ENCODE measurements around the gene RAB29. TPM values are rescaled to one million over a fixed set of nuclear protein-coding genes. Genes with fewer than 3 reads are reported as not detected.
"Not testable (repeated sequence)": the region's sequence is repeated elsewhere in the genome, so short reads cannot be mapped to it uniquely, and the experiment has no call there.

Gene RAB29
- 121 TPM for polyA plus RNA-seq
- long read RNA-seq, donor 1, transcript RAB29-203 (5 exons, 1,157 nt) = major isoform, 23 of 48 reads
- long read RNA-seq, donor 1, partial matches to known transcripts = 19 of 48 reads
- long read RNA-seq, donor 1, other reads (novel, unspliced or antisense) = 0 of 48 reads
- long read RNA-seq, donor 2, transcript RAB29-203 (5 exons, 1,157 nt) = major isoform, 71 of 152 reads
- long read RNA-seq, donor 2, partial matches to known transcripts = 73 of 152 reads
- long read RNA-seq, donor 2, other reads (novel, unspliced or antisense) = 0 of 152 reads
- long read RNA-seq, donor 3 = 0 reads
- long read RNA-seq, donor 4, transcript RAB29-203 (5 exons, 1,157 nt) = major isoform, 6 of 7 reads
- long read RNA-seq, donor 4, partial matches to known transcripts = 0 of 7 reads
- long read RNA-seq, donor 4, other reads (novel, unspliced or antisense) = 0 of 7 reads
- long read RNA-seq, donor 5, transcript RAB29-203 (5 exons, 1,157 nt) = major isoform, 10 of 23 reads
- long read RNA-seq, donor 5, partial matches to known transcripts = 9 of 23 reads
- long read RNA-seq, donor 5, other reads (novel, unspliced or antisense) = 0 of 23 reads
- long read RNA-seq, donor 6, transcript RAB29-203 (5 exons, 1,157 nt) = major isoform, 49 of 67 reads
- long read RNA-seq, donor 6, partial matches to known transcripts = 15 of 67 reads
- long read RNA-seq, donor 6, other reads (novel, unspliced or antisense) = 0 of 67 reads
- long read RNA-seq, donor 7, partial matches to known transcripts = 0 of 4 reads
- long read RNA-seq, donor 7, other reads (novel, unspliced or antisense) = 0 of 4 reads
- long read RNA-seq, donor 8, transcript RAB29-201 (6 exons, 1,723 nt) = minor isoform, 9 of 114 reads
- long read RNA-seq, donor 8, transcript RAB29-203 (5 exons, 1,157 nt) = major isoform, 54 of 114 reads
- long read RNA-seq, donor 8, partial matches to known transcripts = 46 of 114 reads
- long read RNA-seq, donor 8, other reads (novel, unspliced or antisense) = 0 of 114 reads
- long read RNA-seq, donor 9, transcript RAB29-203 (5 exons, 1,157 nt) = major isoform, 33 of 163 reads
- long read RNA-seq, donor 9, partial matches to known transcripts = 129 of 163 reads
- long read RNA-seq, donor 9, other reads (novel, unspliced or antisense) = 0 of 163 reads
- long read RNA-seq, donor 10, transcript RAB29-203 (5 exons, 1,157 nt) = major isoform, 32 of 65 reads
- long read RNA-seq, donor 10, partial matches to known transcripts = 27 of 65 reads
- long read RNA-seq, donor 10, other reads (novel, unspliced or antisense) = 0 of 65 reads
- long read RNA-seq, donor 11, transcript RAB29-203 (5 exons, 1,157 nt) = major isoform, 29 of 39 reads
- long read RNA-seq, donor 11, partial matches to known transcripts = 7 of 39 reads
- long read RNA-seq, donor 11, other reads (novel, unspliced or antisense) = 0 of 39 reads

GRCh38 chr1:205775015-205775716 is at the start of gene RAB29:
Gene RAB29, minus strand, starts transcription at chr1:205775482. Its CDS starts 526 bp downstream, at chr1:205774956.
- Histone ChIP-seq H3K9me3 (ENCODE audit: control insufficient read depth, low read depth, low read length) (no peaks in the 10 kb centered on the region), H3K27ac (ENCODE audit: low read length) (peak within 1 kb of the TSS; percentile 91), H3K27me3 (ENCODE audit: control insufficient read depth, insufficient read depth, low read length) (peaks cover 2% of the 10 kb centered on the region), H3K4me3 (ENCODE audit: low read length) (peak within 1 kb of the TSS; percentile 72), H3K4me1 (ENCODE audit: control insufficient read depth, insufficient read depth, low read length) (peaks cover 4% of the 10 kb centered on the region), H3K36me3 (ENCODE audit: control insufficient read depth, insufficient read depth, low read length) (peaks cover 3% of the 10 kb centered on the region)
- peak; percentile 77 to 87 for DNase-seq
- WGBS (ENCODE audit: insufficient coverage, low lambda C conversion rate) = 0% methylated on average over 1 of the region's 40 CpGs

GRCh38 chr1:205824180-205824579 is 48.9 kb upstream of the RAB29 start:
- Histone ChIP-seq H3K27me3 (ENCODE audit: control insufficient read depth, insufficient read depth, low read length) (no peaks in the 10 kb centered on the region), H3K36me3 (ENCODE audit: control insufficient read depth, insufficient read depth, low read length) (no peaks in the 10 kb centered on the region), H3K4me3 (ENCODE audit: low read length) (no peak overlapping the region), H3K4me1 (ENCODE audit: control insufficient read depth, insufficient read depth, low read length) (peaks cover 6% of the 10 kb centered on the region), H3K9me3 (ENCODE audit: control insufficient read depth, low read depth, low read length) (no peaks in the 10 kb centered on the region), H3K27ac (ENCODE audit: low read length) (no peak overlapping the region)
- no peak for DNase-seq
- WGBS (ENCODE audit: insufficient coverage, low lambda C conversion rate) = no CpG with 5 or more reads among the region's 5 CpGs

GRCh38 chr1:205823260-205823659 is 48.0 kb upstream of the RAB29 start:
- H3K9me3 ChIP-seq (ENCODE audit: control insufficient read depth, low read depth, low read length); H3K4me3 ChIP-seq (ENCODE audit: low read length); H3K36me3 ChIP-seq (ENCODE audit: control insufficient read depth, insufficient read depth, low read length); H3K27me3 ChIP-seq (ENCODE audit: control insufficient read depth, insufficient read depth, low read length); H3K27ac ChIP-seq (ENCODE audit: low read length); DNase-seq; H3K4me1 ChIP-seq (ENCODE audit: control insufficient read depth, insufficient read depth, low read length): not testable (repeated sequence)
- 75% methylated on average over 2 of the region's 2 CpGs for WGBS (ENCODE audit: insufficient coverage, low lambda C conversion rate)

- H3K27ac ChIP-seq (ENCODE audit: low read length) = no peak overlapping the region
- H3K4me1 ChIP-seq (ENCODE audit: control insufficient read depth, insufficient read depth, low read length) = peaks cover 6% of the 10 kb centered on the region
- WGBS (ENCODE audit: insufficient coverage, low lambda C conversion rate) = 100% methylated on average over 1 of the region's 2 CpGs
- DNase-seq = no peak
- H3K36me3 ChIP-seq (ENCODE audit: control insufficient read depth, insufficient read depth, low read length) = no peaks in the 10 kb centered on the region
- no peaks in the 10 kb centered on the region for H3K27me3 ChIP-seq (ENCODE audit: control insufficient read depth, insufficient read depth, low read length)
- no peaks in the 10 kb centered on the region for H3K9me3 ChIP-seq (ENCODE audit: control insufficient read depth, low read depth, low read length)
- no peak overlapping the region for H3K4me3 ChIP-seq (ENCODE audit: low read length)
Observed at GRCh38 chr1:205822397-205822796, 47.1 kb upstream of the RAB29 start.

GRCh38 chr1:205817988-205818387 is 42.7 kb upstream of the RAB29 start:
- no peak for DNase-seq
- no peaks in the 10 kb centered on the region for H3K36me3 ChIP-seq (ENCODE audit: control insufficient read depth, insufficient read depth, low read length)
- peaks cover 8% of the 10 kb centered on the region for H3K4me1 ChIP-seq (ENCODE audit: control insufficient read depth, insufficient read depth, low read length)
- no peak overlapping the region for H3K27ac ChIP-seq (ENCODE audit: low read length)
- no CpG with 5 or more reads among the region's 3 CpGs for WGBS (ENCODE audit: insufficient coverage, low lambda C conversion rate)
- H3K9me3 ChIP-seq (ENCODE audit: control insufficient read depth, low read depth, low read length) = peaks cover under 1% of the 10 kb centered on the region
- no peak overlapping the region for H3K4me3 ChIP-seq (ENCODE audit: low read length)
- H3K27me3 ChIP-seq (ENCODE audit: control insufficient read depth, insufficient read depth, low read length) = peaks cover 5% of the 10 kb centered on the region

GRCh38 chr1:205817364-205817763 is 42.1 kb upstream of the RAB29 start:
- peaks cover 4% of the 10 kb centered on the region for H3K9me3 ChIP-seq (ENCODE audit: control insufficient read depth, low read depth, low read length)
- peaks cover 8% of the 10 kb centered on the region for H3K4me1 ChIP-seq (ENCODE audit: control insufficient read depth, insufficient read depth, low read length)
- H3K4me3 ChIP-seq (ENCODE audit: low read length) = no peak overlapping the region
- no CpG with 5 or more reads among the region's 3 CpGs for WGBS (ENCODE audit: insufficient coverage, low lambda C conversion rate)
- no peaks in the 10 kb centered on the region for H3K36me3 ChIP-seq (ENCODE audit: control insufficient read depth, insufficient read depth, low read length)
- H3K27ac ChIP-seq (ENCODE audit: low read length) = no peak overlapping the region
- H3K27me3 ChIP-seq (ENCODE audit: control insufficient read depth, insufficient read depth, low read length) = peaks cover 5% of the 10 kb centered on the region
- DNase-seq = no peak

- DNase-seq = no peak
- no CpG with 5 or more reads among the region's 14 CpGs for WGBS (ENCODE audit: insufficient coverage, low lambda C conversion rate)
- H3K9me3 ChIP-seq (ENCODE audit: control insufficient read depth, low read depth, low read length) = peaks cover 4% of the 10 kb centered on the region
- peak overlapping the region; percentile 75 for H3K4me3 ChIP-seq (ENCODE audit: low read length)
- peaks cover 4% of the 10 kb centered on the region for H3K36me3 ChIP-seq (ENCODE audit: control insufficient read depth, insufficient read depth, low read length)
- H3K4me1 ChIP-seq (ENCODE audit: control insufficient read depth, insufficient read depth, low read length) = peaks cover 8% of the 10 kb centered on the region
- H3K27me3 ChIP-seq (ENCODE audit: control insufficient read depth, insufficient read depth, low read length) = peaks cover 5% of the 10 kb centered on the region
- H3K27ac ChIP-seq (ENCODE audit: low read length) = no peak overlapping the region
Observed at GRCh38 chr1:205813755-205814058, 38.4 kb upstream of the RAB29 start.

- peaks cover 4% of the 10 kb centered on the region for H3K9me3 ChIP-seq (ENCODE audit: control insufficient read depth, low read depth, low read length)
- peaks cover 8% of the 10 kb centered on the region for H3K4me1 ChIP-seq (ENCODE audit: control insufficient read depth, insufficient read depth, low read length)
- no CpG with 5 or more reads among the region's 83 CpGs for WGBS (ENCODE audit: insufficient coverage, low lambda C conversion rate)
- peak within 1 kb of the TSS; percentile 37 for H3K27ac ChIP-seq (ENCODE audit: low read length)
- H3K27me3 ChIP-seq (ENCODE audit: control insufficient read depth, insufficient read depth, low read length) = peaks cover 5% of the 10 kb centered on the region
- DNase-seq = peak; percentile 85 to 87
- H3K36me3 ChIP-seq (ENCODE audit: control insufficient read depth, insufficient read depth, low read length) = peaks cover 4% of the 10 kb centered on the region
- H3K4me3 ChIP-seq (ENCODE audit: low read length) = peak within 1 kb of the TSS; percentile 75
Observed at GRCh38 chr1:205812878-205813754, 37.8 kb upstream of the RAB29 start, which contains the start of gene SLC41A1. Gene SLC41A1, minus strand, starts transcription at chr1:205813198. Its CDS starts 2,757 bp downstream, at chr1:205810441.

All from large intestine (tissue), 12 donors.